Keratinocyte (primary cell): ENCODE measurements around the gene MDGA2. TPM values are rescaled to one million over a fixed set of nuclear protein-coding genes. Genes with fewer than 3 reads are reported as not detected.

Experiments
- DNase-seq: peaks from one replicate; pipeline ENCODE4 v3.0.0-alpha.2; 2011; ENCODE audit warnings: low read depth, missing footprints, low spot score
- FAIRE-seq: peaks from 2 replicates; lab custom pipeline; 2011; peaks lifted over from hg19 to GRCh38; lab: Jason Lieb, UNC
- H2AFZ ChIP-seq: 2 replicates; pipeline ENCODE4 v1.6.0; 2012; ENCODE audit warnings: low read length, control low read depth, inconsistent platforms; ENCODE audit not compliant: control insufficient read depth
- H3K27ac ChIP-seq: 2 replicates; pipeline ENCODE4 v1.5.1; 2011; ENCODE audit warnings: low read length; ENCODE audit not compliant: control insufficient read depth, insufficient read depth
- H3K27me3 ChIP-seq: 3 replicates; pipeline ENCODE4 v1.6.0; 2011; ENCODE audit warnings: low read length; ENCODE audit not compliant: control insufficient read depth, insufficient read depth; ENCODE audit errors: extremely low read depth
- H3K36me3 ChIP-seq, 2 experiments: 2 replicates in 1 of 2; 3 replicates in 1 of 2; pipeline ENCODE4 v1.5.1; 2011; ENCODE audit warnings: low read length in 2 of 2, mild to moderate bottlenecking in 1 of 2; ENCODE audit not compliant: control insufficient read depth in 2 of 2, insufficient read depth in 2 of 2; ENCODE audit errors: extremely low read depth in 1 of 2
- H3K4me1 ChIP-seq: 3 replicates; pipeline ENCODE4 v1.5.1; 2011; ENCODE audit warnings: low read length; ENCODE audit not compliant: control insufficient read depth, insufficient read depth; ENCODE audit errors: extremely low read depth
- H3K4me2 ChIP-seq: 3 replicates; pipeline ENCODE4 v1.6.0; 2011; ENCODE audit warnings: low read depth, low read length; ENCODE audit not compliant: control insufficient read depth, insufficient read depth; ENCODE audit errors: extremely low read depth
- H3K4me3 ChIP-seq, 3 experiments: fragments of 200-600 bp in 1 of 3; sonication (generic) in 1 of 3; 2 replicates in 2 of 3; 3 replicates in 1 of 3; pipeline ENCODE4 v1.5.1; 2011 to 2016; ENCODE audit warnings: low read length in 3 of 3, mild to moderate bottlenecking in 3 of 3, control low read depth in 2 of 3, inconsistent platforms in 1 of 3, low read depth in 1 of 3, mixed read lengths in 1 of 3, mixed run types in 1 of 3, moderate library complexity in 1 of 3; ENCODE audit not compliant: control insufficient read depth in 2 of 3, insufficient read depth in 2 of 3; ENCODE audit errors: extremely low read depth in 1 of 3
- H3K79me2 ChIP-seq: 2 replicates; pipeline ENCODE4 v1.6.0; 2012; ENCODE audit warnings: low read length; ENCODE audit not compliant: control insufficient read depth, insufficient read depth
- H3K9ac ChIP-seq: 3 replicates; pipeline ENCODE4 v1.6.0; 2011; ENCODE audit warnings: low read length; ENCODE audit not compliant: control insufficient read depth, insufficient read depth; ENCODE audit errors: extremely low read depth
- H3K9me1 ChIP-seq: 3 replicates; pipeline ENCODE4 v1.6.0; 2011; ENCODE audit warnings: low read length; ENCODE audit not compliant: control insufficient read depth, insufficient read depth; ENCODE audit errors: extremely low read depth
- H3K9me3 ChIP-seq: 2 replicates; pipeline ENCODE4 v1.5.1; 2012; ENCODE audit warnings: low read depth, low read length; ENCODE audit not compliant: control insufficient read depth
- H4K20me1 ChIP-seq: 3 replicates; pipeline ENCODE4 v1.6.0; 2011; ENCODE audit warnings: low read length; ENCODE audit not compliant: control insufficient read depth, insufficient read depth; ENCODE audit errors: extremely low read depth
- EZH2 ChIP-seq: IDR thresholded peaks from one replicate; pipeline ENCODE4 v1.6.1; 2012; ENCODE audit warnings: inconsistent platforms, mild to moderate bottlenecking, low read length, moderate library complexity
- dilution Hi-C: fragments of 300-500 bp; cut with MboI; formaldehyde crosslinking; loops from one replicate; pipeline ENCODE4 v1.7.0; 2020; ENCODE audit warnings: low sequenced_read_pairs; ENCODE audit not compliant: extremely low pct_ligation_motif_present
- polyA plus RNA-seq, 5 experiments: library from polyadenylated mRNA; depleted of rRNA in 3 of 5; stranded (reverse) in 3 of 5; stranded (forward) in 1 of 5; unstranded in 1 of 5; fragments of >200 nt; gene quantifications; 1 replicate in 1 of 5; 2 replicates in 3 of 5; 3 replicates in 1 of 5; pipeline versions ENCODE4 v1.2.1 to v1.2.3, GENCODE V29; 2011 to 2012; ENCODE audit warnings: missing spikeins in 2 of 5, low read depth in 1 of 5, low replicate concordance in 1 of 5
- TF ChIP-seq, protein P1 (sequence below), 3 experiments: IDR thresholded peaks in 1 of 3; conservative IDR thresholded peaks in 1 of 3; optimal IDR thresholded peaks in 1 of 3; 2 replicates in 2 of 3; 3 replicates in 1 of 3; pipeline versions ENCODE3 to v1.5.1; 2011; ENCODE audit warnings: low read length in 3 of 3, mild to moderate bottlenecking in 3 of 3, moderate library complexity in 2 of 3, control low read depth in 1 of 3, inconsistent platforms in 1 of 3; ENCODE audit not compliant: insufficient read depth in 2 of 3; ENCODE audit errors: extremely low read depth in 1 of 3

MDGA2 gene
- polyA plus RNA-seq, 1 donor (not counting 4 experiments of a cell fraction or from before 2014, with no cell fraction given), result not detected

DNA sequence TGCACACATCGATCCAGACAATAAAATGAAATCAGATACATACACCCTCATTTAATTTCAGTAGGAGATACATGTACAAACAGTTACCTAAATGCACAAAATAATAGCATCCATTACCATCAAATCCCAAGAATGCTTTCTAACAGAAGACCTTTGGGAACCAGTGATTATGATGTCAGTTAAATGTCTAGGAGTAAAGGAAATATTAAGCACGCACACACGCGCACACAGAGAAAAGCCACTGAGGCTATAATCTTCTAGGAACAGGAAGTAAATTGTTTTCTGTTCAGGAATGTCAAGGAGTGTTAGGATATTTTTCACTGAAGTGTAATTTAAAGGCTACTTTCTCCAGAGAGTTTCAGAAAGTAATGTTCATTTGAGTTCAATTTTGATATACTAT is 250.1 kb downstream of the MDGA2 start:
- Histone ChIP-seq H3K9ac (no peak overlapping the region), H3K27me3 (no peaks in the 10 kb centered on the region), H3K9me1 (no peaks in the 10 kb centered on the region), H3K4me1 (no peaks in the 10 kb centered on the region), H3K9me3 (no peaks in the 10 kb centered on the region), H3K4me2 (no peak overlapping the region), H3K36me3 (no peaks in the 10 kb centered on the region), H3K79me2 (no peaks in the 10 kb centered on the region), H3K27ac (no peak overlapping the region), H3K4me3 (no peak overlapping the region), H2AFZ (no peak overlapping the region), H4K20me1 (no peaks in the 10 kb centered on the region)
- DNase-seq (no peak), FAIRE-seq (no peak)
- dilution Hi-C loops, result no loop called here
- TF ChIP-seq, protein P1, sequence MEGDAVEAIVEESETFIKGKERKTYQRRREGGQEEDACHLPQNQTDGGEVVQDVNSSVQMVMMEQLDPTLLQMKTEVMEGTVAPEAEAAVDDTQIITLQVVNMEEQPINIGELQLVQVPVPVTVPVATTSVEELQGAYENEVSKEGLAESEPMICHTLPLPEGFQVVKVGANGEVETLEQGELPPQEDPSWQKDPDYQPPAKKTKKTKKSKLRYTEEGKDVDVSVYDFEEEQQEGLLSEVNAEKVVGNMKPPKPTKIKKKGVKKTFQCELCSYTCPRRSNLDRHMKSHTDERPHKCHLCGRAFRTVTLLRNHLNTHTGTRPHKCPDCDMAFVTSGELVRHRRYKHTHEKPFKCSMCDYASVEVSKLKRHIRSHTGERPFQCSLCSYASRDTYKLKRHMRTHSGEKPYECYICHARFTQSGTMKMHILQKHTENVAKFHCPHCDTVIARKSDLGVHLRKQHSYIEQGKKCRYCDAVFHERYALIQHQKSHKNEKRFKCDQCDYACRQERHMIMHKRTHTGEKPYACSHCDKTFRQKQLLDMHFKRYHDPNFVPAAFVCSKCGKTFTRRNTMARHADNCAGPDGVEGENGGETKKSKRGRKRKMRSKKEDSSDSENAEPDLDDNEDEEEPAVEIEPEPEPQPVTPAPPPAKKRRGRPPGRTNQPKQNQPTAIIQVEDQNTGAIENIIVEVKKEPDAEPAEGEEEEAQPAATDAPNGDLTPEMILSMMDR (optimal IDR thresholded peaks at IDR 0.05 in 1 of 3, IDR thresholded peaks at IDR 0.05 in 1 of 3, conservative IDR thresholded peaks at IDR 0.05 in 1 of 3; ENCODE audit: extremely low read depth in 1 of 3, insufficient read depth in 2 of 3, low read length in 3 of 3), result no peak
- TF ChIP-seq EZH2, result no peak

DNA sequence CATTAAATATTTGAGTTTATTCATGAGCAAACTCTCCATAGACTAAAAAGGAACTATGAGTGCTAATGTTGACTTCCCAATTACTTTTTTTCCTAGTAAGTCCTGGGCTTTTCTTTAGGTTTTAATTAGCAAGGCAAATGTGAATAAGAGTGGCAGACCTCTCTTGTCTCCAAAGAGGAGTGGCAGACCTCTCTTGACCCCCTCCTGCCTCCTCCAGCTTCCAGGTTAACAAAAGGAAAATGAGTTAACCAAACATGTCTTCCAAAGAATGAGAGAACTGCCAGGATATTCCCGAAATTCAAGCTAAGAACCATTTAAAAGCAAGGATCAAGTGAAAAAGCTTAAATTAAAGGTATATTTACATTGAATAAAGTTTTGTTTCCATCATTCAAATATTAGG is 253.2 kb downstream of the MDGA2 start:
- H3K79me2 ChIP-seq, result no peaks in the 10 kb centered on the region
- H3K27ac ChIP-seq, result no peak overlapping the region
- H4K20me1 ChIP-seq, result no peaks in the 10 kb centered on the region
- H3K4me2 ChIP-seq, result no peak overlapping the region
- H3K4me1 ChIP-seq, result no peaks in the 10 kb centered on the region
- H3K36me3 ChIP-seq, result no peaks in the 10 kb centered on the region
- no peak overlapping the region for H2AFZ ChIP-seq
- no peaks in the 10 kb centered on the region for H3K9me3 ChIP-seq
- FAIRE-seq (no peak), DNase-seq (no peak)
- TF ChIP-seq, protein P1 (optimal IDR thresholded peaks at IDR 0.05 in 1 of 3, IDR thresholded peaks at IDR 0.05 in 1 of 3, conservative IDR thresholded peaks at IDR 0.05 in 1 of 3; ENCODE audit: extremely low read depth in 1 of 3, insufficient read depth in 2 of 3, low read length in 3 of 3), result no peak
- TF ChIP-seq EZH2, result no peak
- no peaks in the 10 kb centered on the region for H3K9me1 ChIP-seq
- H3K27me3 ChIP-seq, result no peaks in the 10 kb centered on the region
- H3K4me3 ChIP-seq, result no peak overlapping the region
- no peak overlapping the region for H3K9ac ChIP-seq
- dilution Hi-C loops, result no loop called here
